CD14-positive monocyte (primary cell): ENCODE results near the gene SGO2. TPM values are rescaled to one million over a fixed set of nuclear protein-coding genes. Genes with fewer than 3 reads are reported as not detected.

Experiments used
- DNase-seq, 3 donors: peaks; one replicate each; pipeline ENCODE4 v3.0.0-alpha.2; 2011 to 2022
- H2AFZ ChIP-seq: 2 replicates; pipeline ENCODE4 v1.6.0; 2012; ENCODE audit warnings: mild to moderate bottlenecking, low read depth, low read length, inconsistent platforms; ENCODE audit not compliant: insufficient read depth, poor library complexity, severe bottlenecking
- H3K27ac ChIP-seq, 2 donors: 1 replicate in 1 of 2; 2 replicates in 1 of 2; pipeline ENCODE4 v1.5.1; 2012 to 2013; ENCODE audit warnings: low read length in 2 of 2, control low read depth in 1 of 2, inconsistent platforms in 1 of 2, low read depth in 1 of 2, mild to moderate bottlenecking in 1 of 2
- H3K27me3 ChIP-seq, 2 donors: one replicate each; pipeline versions ENCODE4 v1.6.0 to v1.6.1; 2011 to 2013; ENCODE audit warnings: low read length in 2 of 2; ENCODE audit not compliant: control insufficient read depth in 2 of 2, insufficient read depth in 2 of 2
- H3K36me3 ChIP-seq, 2 donors: replicated peaks in 1 of 2; 1 replicate in 1 of 2; 2 replicates in 1 of 2; pipeline versions ENCODE4 v1.5.1 to v1.6.1; 2012 to 2013; ENCODE audit warnings: low read length in 2 of 2, control low read depth in 1 of 2, inconsistent platforms in 1 of 2, mild to moderate bottlenecking in 1 of 2; ENCODE audit not compliant: insufficient read depth in 2 of 2, control insufficient read depth in 1 of 2
- H3K4me1 ChIP-seq, 2 donors: 1 replicate in 1 of 2; 2 replicates in 1 of 2; pipeline versions ENCODE4 v1.5.1 to v1.6.1; 2012 to 2013; ENCODE audit warnings: low read length in 2 of 2, control low read depth in 1 of 2, inconsistent platforms in 1 of 2, mild to moderate bottlenecking in 1 of 2, moderate library complexity in 1 of 2; ENCODE audit not compliant: insufficient read depth in 2 of 2, control insufficient read depth in 1 of 2
- H3K4me2 ChIP-seq: replicated peaks from 2 replicates; pipeline ENCODE3; 2012; ENCODE audit warnings: low read length, moderate library complexity, mild to moderate bottlenecking; ENCODE audit not compliant: poor library complexity, severe bottlenecking; ENCODE audit errors: extremely low read depth
- H3K4me3 ChIP-seq, 3 experiments: fragments of 200-600 bp in 1 of 3; sonication (generic) in 1 of 3; replicated peaks in 1 of 3; 1 replicate in 2 of 3; 2 replicates in 1 of 3; pipeline ENCODE4 v1.5.1; 2011 to 2013; ENCODE audit warnings: low read length in 3 of 3, mild to moderate bottlenecking in 3 of 3, control low read depth in 2 of 3, low read depth in 2 of 3, inconsistent platforms in 1 of 3, moderate library complexity in 1 of 3
- H3K79me2 ChIP-seq: 2 replicates; pipeline ENCODE4 v1.6.0; 2012; ENCODE audit warnings: mild to moderate bottlenecking, control low read depth, inconsistent platforms, low read length, moderate library complexity; ENCODE audit not compliant: insufficient read depth
- H3K9ac ChIP-seq: 2 replicates; pipeline ENCODE4 v1.6.0; 2017; ENCODE audit warnings: low read length, mild to moderate bottlenecking; ENCODE audit not compliant: insufficient read depth, poor library complexity, severe bottlenecking
- H3K9me3 ChIP-seq, 2 donors: replicated peaks in 1 of 2; 1 replicate in 1 of 2; 2 replicates in 1 of 2; pipeline versions ENCODE4 v1.5.1 to v1.6.1; 2012 to 2013; ENCODE audit warnings: low read length in 2 of 2, control low read depth in 1 of 2; ENCODE audit not compliant: control insufficient read depth in 1 of 2, insufficient read depth in 1 of 2
- H4K20me1 ChIP-seq: 2 replicates; pipeline ENCODE4 v1.6.0; 2012; ENCODE audit warnings: mild to moderate bottlenecking, low read length, control low read depth, moderate library complexity; ENCODE audit not compliant: insufficient read depth
- H3K27ac Mint-ChIP-seq, 7 donors: one replicate each; pipeline ENCODE4 v1.8.0; 2020; ENCODE audit warnings: mild to moderate bottlenecking in 7 of 7, mixed read lengths in 7 of 7, moderate library complexity in 6 of 7, inconsistent platforms in 2 of 7
- H3K27me3 Mint-ChIP-seq, 3 donors: one replicate each; pipeline ENCODE4 v1.8.0; 2021 to 2022; ENCODE audit warnings: low read depth in 3 of 3, mild to moderate bottlenecking in 3 of 3, mixed read lengths in 3 of 3, moderate library complexity in 3 of 3, inconsistent platforms in 1 of 3
- H3K36me3 Mint-ChIP-seq, 2 donors: one replicate each; pipeline ENCODE4 v1.8.0; 2020; ENCODE audit warnings: mixed read lengths in 2 of 2, inconsistent platforms in 1 of 2, mild to moderate bottlenecking in 1 of 2
- H3K4me1 Mint-ChIP-seq: one replicate; pipeline ENCODE4 v1.8.0; 2020; ENCODE audit warnings: mild to moderate bottlenecking, mixed read lengths
- H3K4me3 Mint-ChIP-seq, 2 donors: one replicate each; pipeline ENCODE4 v1.8.0; 2020; ENCODE audit warnings: mild to moderate bottlenecking in 2 of 2, mixed read lengths in 2 of 2, moderate library complexity in 1 of 2
- H3K9me3 Mint-ChIP-seq, 7 donors: one replicate each; pipeline ENCODE4 v1.8.0; 2020 to 2022; ENCODE audit warnings: mixed read lengths in 7 of 7, mild to moderate bottlenecking in 6 of 7, moderate library complexity in 6 of 7, inconsistent platforms in 2 of 7
- CTCF ChIP-seq: fragments of 200-600 bp; IDR thresholded peaks from one replicate; pipeline ENCODE4 v1.8.0; 2022; ENCODE audit warnings: antibody characterized with exemption, mild to moderate bottlenecking
- WGBS: methylation state at CpG from one replicate; pipeline ENCODE4 v1.1.5; 2013; ENCODE audit warnings: missing lambda C conversion rate; ENCODE audit not compliant: insufficient coverage; 5-methylcytosine and 5-hydroxymethylcytosine counted together
- intact Hi-C, 2 donors: fragments of 100-400 bp; cut with micrococcal nuclease; formaldehyde crosslinking; loops; one replicate each; pipeline versions ENCODE4 v1.15.0 to v1.15.1; 2023
- polyA plus RNA-seq, 3 donors: library from polyadenylated mRNA; depleted of rRNA in 1 of 3; unstranded in 2 of 3; stranded (reverse) in 1 of 3; fragments of 300-500 nt in 2 of 3; fragments of >200 nt in 1 of 3; fragmentation: Illumina TruSeq in 2 of 3; gene quantifications; 1 replicate in 2 of 3; 2 replicates in 1 of 3; pipeline ENCODE4 v1.2.3, GENCODE V29; 2012 to 2021

Gene SGO2
- polyA plus RNA-seq, 3 donors, result 0.49 to 1.5 (median 1.4) TPM

- no peaks in the 10 kb centered on the region for H4K20me1 ChIP-seq
Observed at GRCh38 chr2:200619279-200619678, 93.3 kb downstream of the SGO2 start.

GRCh38 chr2:200620606-200621390 lies 94.8 kb downstream of the SGO2 start:
- H3K27me3 ChIP-seq, result no peaks in the 10 kb centered on the region
- no peaks in the 10 kb centered on the region for H4K20me1 ChIP-seq
- no peak overlapping the region for H2AFZ ChIP-seq
- Mint-ChIP-seq H3K9me3 (peaks cover 0 to 1% (median 0%) of the 10 kb centered on the region in 7 donors), H3K36me3 (no peaks in the 10 kb centered on the region), H3K27ac (peak overlapping the region; percentile 38 to 92 (median 71)), H3K27me3 (no peaks in the 10 kb centered on the region), H3K4me1 (peaks cover 44% of the 10 kb centered on the region), H3K4me3 (peak overlapping the region in 1 of 2 donors; percentile 40)
- H3K9me3 ChIP-seq, result no peaks in the 10 kb centered on the region
- intact Hi-C loops, result no loop called here
- peak; percentile 20 to 68 (median 53) for DNase-seq
- H3K27ac ChIP-seq, result peak overlapping the region in 1 of 2 donors; percentile 52
- no peaks in the 10 kb centered on the region for H3K36me3 ChIP-seq
- no peak overlapping the region for H3K9ac ChIP-seq
- H3K79me2 ChIP-seq, result no peaks in the 10 kb centered on the region
- H3K4me2 ChIP-seq, result peak overlapping the region; percentile 24
- WGBS, result 51% methylated on average over 3 of the region's 7 CpGs
- H3K4me3 ChIP-seq, result no peak overlapping the region
- peaks cover 30 to 31% of the 10 kb centered on the region in 2 donors for H3K4me1 ChIP-seq
- TF ChIP-seq CTCF, result no peak

More at GRCh38 chr2:200619279-200619678, 93.3 kb downstream of the SGO2 start:
- peaks cover 41 to 43% of the 10 kb centered on the region in 2 donors for H3K4me1 ChIP-seq
- TF ChIP-seq CTCF, result no peak
- no peak for DNase-seq
- H3K4me3 Mint-ChIP-seq, result no peak overlapping the region
- no peak overlapping the region for H3K4me2 ChIP-seq
- no peaks in the 10 kb centered on the region for H3K36me3 ChIP-seq
- H3K27ac Mint-ChIP-seq, result no peak overlapping the region
- H3K9me3 Mint-ChIP-seq, result peaks cover 0 to 1% (median 0%) of the 10 kb centered on the region in 7 donors
- intact Hi-C loops, result loop anchor here in 1 of 2 donors (10.0 kb wide), 1 partner anchor 196 kb away; the partner anchor contains the start of gene BZW1
- peaks cover 45% of the 10 kb centered on the region for H3K4me1 Mint-ChIP-seq
- no peaks in the 10 kb centered on the region for H3K9me3 ChIP-seq
- no peaks in the 10 kb centered on the region for H3K27me3 Mint-ChIP-seq
- no peak overlapping the region for H3K27ac ChIP-seq
- H3K9ac ChIP-seq, result no peak overlapping the region
- no peak overlapping the region for H2AFZ ChIP-seq
- H3K27me3 ChIP-seq, result no peaks in the 10 kb centered on the region
- 86% methylated on average over 1 of the region's 2 CpGs for WGBS
- H3K4me3 ChIP-seq, result no peak overlapping the region
- no peaks in the 10 kb centered on the region for H3K36me3 Mint-ChIP-seq
- H3K79me2 ChIP-seq, result no peaks in the 10 kb centered on the region
